GM21381 (cell line): ENCODE results near the gene EIF3F.

Experiments
- ATAC-seq: cut with Tn5 transposase; IDR thresholded peaks from one replicate; pipeline ENCODE4 v1.9.1; 2021; ENCODE audit warnings: mild to moderate bottlenecking, moderate library complexity; ENCODE audit not compliant: unreplicated experiment

The EIF3F gene

GRCh38 chr11:8038393-8038792 is 51.3 kb downstream of the EIF3F start:
- no peak for ATAC-seq

GRCh38 chr11:8038811-8039529 is 51.8 kb downstream of the EIF3F start:
- no peak for ATAC-seq

- ATAC-seq = no peak
Measured at GRCh38 chr11:8039530-8040260, 52.6 kb downstream of the EIF3F start.

GRCh38 chr11:8040261-8040920 is 53.3 kb downstream of the EIF3F start:
- no peak for ATAC-seq

GRCh38 chr11:8040921-8041285 is 53.8 kb downstream of the EIF3F start:
- no peak for ATAC-seq

GRCh38 chr11:8041576-8041975 is 54.4 kb downstream of the EIF3F start:
- ATAC-seq = no peak

- ATAC-seq = no peak
Measured at GRCh38 chr11:8043756-8044155, 56.6 kb downstream of the EIF3F start.

- no peak for ATAC-seq
Measured at GRCh38 chr11:8045839-8046238, 58.7 kb downstream of the EIF3F start.

GRCh38 chr11:8047382-8047781 is 60.2 kb downstream of the EIF3F start:
- no peak for ATAC-seq

GRCh38 chr11:8049084-8049483 is 61.9 kb downstream of the EIF3F start:
- no peak for ATAC-seq
